GM12873 (cell line): ENCODE data around the gene TMEM170B.

ENCODE experiments used
- TF ChIP-seq, protein P1 (sequence below): IDR thresholded peaks from 2 replicates; pipeline ENCODE4 v1.5.1; 2012; ENCODE audit warnings: low read depth, mild to moderate bottlenecking, moderate library complexity, low read length, control low read depth; ENCODE audit not compliant: insufficient read depth; ENCODE audit errors: missing control alignments

TMEM170B gene, protein sequence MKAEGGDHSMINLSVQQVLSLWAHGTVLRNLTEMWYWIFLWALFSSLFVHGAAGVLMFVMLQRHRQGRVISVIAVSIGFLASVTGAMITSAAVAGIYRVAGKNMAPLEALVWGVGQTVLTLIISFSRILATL

DNA sequence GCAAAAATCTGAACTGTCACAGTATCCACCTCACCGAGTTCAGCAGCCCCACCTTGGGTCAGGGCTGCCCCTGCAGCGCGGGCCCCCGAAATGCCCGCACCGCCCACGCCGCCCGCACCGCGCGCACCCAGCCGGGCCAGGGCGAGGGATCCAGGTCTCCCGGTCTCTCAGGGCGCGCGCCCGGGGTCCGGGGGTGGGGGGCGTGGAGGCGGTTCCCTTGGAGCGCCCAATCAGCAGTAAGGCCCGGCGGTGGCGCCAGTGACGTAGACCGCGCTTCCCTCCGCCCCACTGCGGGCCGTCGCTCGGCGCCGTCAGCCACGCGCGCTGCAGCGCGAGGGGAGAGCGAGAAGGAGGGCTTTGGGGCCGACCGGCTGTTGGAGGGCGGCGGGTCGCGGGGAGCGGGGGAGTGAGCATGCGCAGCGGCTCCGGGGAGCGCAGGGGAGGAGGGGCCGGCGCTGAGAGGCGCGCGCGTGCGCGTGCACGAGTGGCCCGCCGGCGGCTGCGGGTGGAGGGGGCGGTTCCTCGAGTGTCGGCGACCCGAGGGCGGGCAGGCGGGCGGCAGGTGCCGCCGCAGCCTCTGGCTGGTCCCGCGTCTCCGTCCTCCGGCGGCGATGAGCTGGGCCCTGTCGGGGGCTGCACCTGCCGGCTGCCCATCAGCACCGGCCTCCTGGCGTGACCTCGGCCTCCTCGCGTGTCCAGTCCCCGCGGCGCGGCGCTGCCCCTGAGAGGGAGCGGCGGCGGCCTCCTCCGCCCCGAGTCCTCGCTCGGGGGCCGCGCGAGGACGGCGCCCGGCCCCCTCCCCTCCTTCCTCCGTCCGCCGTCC, at the start of gene TMEM170B:
TSS of gene TMEM170B (plus strand) at position 521 of the 823 bp plus-strand sequence. CDS start 529 bp downstream, outside the sequence.
- TF ChIP-seq, protein P1, sequence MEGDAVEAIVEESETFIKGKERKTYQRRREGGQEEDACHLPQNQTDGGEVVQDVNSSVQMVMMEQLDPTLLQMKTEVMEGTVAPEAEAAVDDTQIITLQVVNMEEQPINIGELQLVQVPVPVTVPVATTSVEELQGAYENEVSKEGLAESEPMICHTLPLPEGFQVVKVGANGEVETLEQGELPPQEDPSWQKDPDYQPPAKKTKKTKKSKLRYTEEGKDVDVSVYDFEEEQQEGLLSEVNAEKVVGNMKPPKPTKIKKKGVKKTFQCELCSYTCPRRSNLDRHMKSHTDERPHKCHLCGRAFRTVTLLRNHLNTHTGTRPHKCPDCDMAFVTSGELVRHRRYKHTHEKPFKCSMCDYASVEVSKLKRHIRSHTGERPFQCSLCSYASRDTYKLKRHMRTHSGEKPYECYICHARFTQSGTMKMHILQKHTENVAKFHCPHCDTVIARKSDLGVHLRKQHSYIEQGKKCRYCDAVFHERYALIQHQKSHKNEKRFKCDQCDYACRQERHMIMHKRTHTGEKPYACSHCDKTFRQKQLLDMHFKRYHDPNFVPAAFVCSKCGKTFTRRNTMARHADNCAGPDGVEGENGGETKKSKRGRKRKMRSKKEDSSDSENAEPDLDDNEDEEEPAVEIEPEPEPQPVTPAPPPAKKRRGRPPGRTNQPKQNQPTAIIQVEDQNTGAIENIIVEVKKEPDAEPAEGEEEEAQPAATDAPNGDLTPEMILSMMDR: no peak

DNA sequence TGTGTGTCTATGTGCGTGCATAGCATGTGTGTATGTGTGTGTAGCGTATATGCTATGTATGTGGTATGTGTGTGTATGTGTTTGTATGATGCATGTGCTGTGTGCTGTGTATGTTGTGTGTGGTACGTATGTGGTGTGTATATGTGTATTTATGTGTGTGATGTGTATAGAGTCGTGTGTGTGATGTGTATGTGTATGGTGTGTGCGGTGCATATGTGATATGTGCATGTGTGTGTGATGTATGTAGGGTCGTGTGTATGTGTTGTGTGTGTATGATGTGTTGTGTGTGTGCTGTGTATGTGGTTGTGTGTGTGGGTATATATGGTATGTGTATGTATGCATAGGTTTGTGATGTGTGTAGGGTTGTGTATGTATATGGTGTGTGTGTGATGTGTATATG, 46.6 kb upstream of the TMEM170B start:
- TF ChIP-seq, protein P1: no peak

DNA sequence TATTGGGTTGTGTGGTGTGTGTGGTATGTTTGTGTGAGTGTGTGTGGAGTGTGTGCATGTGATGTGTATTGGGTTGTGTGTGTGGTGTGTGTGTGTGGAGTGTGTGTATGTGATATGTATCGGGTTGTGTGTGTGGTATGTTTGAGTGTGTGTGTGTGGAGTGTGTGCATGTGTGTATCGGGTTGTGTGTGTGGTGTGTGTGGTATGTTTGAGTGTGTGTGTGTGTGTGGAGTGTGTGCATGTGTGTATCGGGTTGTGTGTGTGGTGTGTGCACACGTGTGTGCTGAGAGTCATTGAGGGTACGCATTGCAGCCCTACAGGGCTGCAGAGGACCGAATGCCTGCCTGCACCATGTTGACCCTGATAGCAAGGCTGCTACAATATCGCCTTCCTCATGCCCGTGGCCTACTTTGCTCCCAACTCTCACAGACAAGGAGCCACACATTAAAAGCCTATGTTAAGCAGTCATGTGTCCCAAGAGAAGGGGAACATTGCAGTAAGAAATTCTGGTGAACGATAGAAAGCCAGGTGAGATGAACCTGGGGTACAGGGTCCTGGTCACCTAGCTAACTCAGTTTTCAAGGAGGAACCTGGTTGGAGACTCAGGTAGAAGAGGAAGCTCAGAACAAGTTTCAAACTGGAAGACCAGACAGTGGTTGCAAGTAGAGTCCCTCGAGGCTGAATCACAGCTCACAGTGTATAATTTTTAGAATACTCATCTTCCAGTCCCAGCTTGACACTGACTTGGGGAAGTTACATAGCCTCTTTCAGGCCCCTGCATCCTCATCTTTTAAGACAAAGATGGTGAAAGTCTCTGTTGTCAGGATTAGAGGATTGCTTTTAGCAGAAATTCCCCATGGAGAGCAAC, 45.7 kb upstream of the TMEM170B start:
- TF ChIP-seq, protein P1: no peak

DNA sequence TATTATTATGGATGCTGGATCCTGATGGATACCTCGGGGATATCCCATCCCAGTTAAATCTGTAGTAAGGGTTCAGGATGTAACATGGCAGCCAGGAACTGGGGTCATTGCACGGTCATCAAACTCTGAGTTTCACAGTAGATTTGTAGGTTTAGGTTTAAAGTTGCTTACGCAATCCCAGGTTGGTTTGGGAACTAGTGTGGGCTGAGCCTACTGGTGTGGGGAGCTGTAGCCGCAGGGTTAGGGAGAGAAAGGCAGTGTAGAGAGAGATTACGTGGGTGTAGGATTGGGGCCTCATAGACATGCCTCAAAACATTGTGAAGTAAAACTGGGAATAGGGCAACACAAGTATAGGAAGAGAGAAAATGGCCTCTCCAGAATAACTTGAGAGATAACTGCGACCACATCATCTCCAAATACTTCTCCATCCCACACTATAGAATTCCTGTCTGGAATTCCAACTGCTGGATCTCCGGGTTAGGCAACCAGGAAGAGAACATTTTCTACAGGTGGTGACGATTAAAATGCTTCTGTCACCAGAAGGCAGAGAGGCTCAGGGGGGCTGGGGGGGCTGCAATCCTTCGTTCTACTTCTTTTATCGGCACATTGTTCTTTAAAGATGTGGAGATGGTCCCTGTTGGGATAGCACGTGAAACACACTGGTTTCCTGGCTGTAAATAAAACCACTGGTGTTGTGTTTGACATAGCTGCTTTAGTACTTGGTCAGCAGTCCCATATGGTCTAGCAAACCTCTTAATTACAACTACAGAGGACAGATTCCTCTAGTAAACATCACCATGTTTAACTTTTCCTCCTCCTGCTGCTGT, 44.9 kb upstream of the TMEM170B start:
- TF ChIP-seq, protein P1: no peak

DNA sequence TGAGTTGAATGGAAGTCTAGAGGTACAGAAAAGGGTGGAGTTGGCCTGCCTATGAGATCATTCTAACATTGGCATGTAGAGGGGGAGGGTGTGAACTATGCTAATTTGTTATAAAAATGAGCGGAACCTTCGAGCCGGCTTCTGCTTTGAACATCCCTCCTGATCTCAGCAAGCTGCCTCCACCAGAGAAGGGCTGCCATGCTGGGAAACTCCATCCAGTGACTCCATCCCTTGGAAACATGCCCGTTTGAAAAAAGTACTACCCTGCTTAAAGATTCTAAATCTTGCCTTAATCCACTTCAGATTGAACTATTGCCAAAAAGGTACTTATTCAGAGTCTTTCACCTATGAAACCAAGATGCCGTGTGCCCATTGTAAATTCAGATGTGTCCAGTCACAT, 43.6 kb upstream of the TMEM170B start:
- TF ChIP-seq, protein P1: no peak

DNA sequence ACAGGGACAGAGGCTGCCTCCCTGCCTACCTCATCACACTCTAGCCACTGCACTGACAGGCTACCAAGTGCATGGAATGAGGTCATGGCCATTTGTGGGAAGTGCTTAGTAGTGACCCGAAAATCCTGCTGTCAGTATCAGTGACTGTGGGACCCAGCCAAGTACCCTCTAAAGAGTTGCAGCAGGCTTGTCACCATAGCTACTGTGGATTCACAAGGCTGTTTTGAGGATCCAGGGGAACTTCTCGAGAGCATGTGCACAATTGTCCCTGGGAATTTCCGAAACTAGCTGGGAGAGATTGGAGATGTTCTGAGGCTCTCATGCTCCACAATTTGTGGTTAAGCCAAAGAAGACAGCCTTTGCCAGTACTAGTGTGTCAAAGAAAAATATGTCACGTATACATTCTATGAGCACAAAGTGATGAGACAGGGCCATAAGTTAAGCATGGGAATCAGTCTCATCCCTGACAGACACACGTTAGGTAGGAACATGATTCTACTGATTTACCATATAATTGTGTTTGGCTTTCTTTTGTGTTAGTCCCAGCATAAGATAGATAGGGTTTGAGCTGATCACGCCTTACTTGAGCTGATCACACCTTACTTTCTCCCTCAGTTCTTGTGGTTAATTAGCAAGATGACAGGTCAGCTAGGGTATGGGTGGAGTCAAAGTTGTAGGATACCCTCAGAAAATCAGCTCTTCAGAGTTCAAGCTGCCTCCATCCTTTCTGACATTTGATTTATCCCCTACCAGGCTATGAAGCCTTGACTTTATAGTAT, 42.6 kb upstream of the TMEM170B start:
- TF ChIP-seq, protein P1: no peak
